T-helper 2 cell treated with Interferon-gamma antibody and Interleukin-4, amounts not matched to agents 5 μg/mL and 100 μg/mL, for 36 hours (primary cell): ENCODE results near the gene COL6A5.
"Not testable (repeated sequence)": the region's sequence is repeated elsewhere in the genome, so short reads cannot be mapped to it uniquely, and the experiment has no call there.

ENCODE experiments used
- DNase-seq: peaks from one replicate; pipeline ENCODE4 v3.0.0; 2021; ENCODE audit warnings: low spot score
- H3K27ac Mint-ChIP-seq: one replicate; pipeline ENCODE4 v1.8.0; 2021; ENCODE audit warnings: mild to moderate bottlenecking, mixed read lengths
- H3K27me3 Mint-ChIP-seq: one replicate; pipeline ENCODE4 v1.8.0; 2021; ENCODE audit warnings: low read depth, mixed read lengths
- H3K36me3 Mint-ChIP-seq: one replicate; pipeline ENCODE4 v1.8.0; 2021; ENCODE audit warnings: low read depth, mixed read lengths
- H3K4me1 Mint-ChIP-seq: one replicate; pipeline ENCODE4 v1.8.0; 2021; ENCODE audit warnings: low read depth, mixed read lengths
- H3K4me3 Mint-ChIP-seq: one replicate; pipeline ENCODE4 v1.8.0; 2022; ENCODE audit warnings: mild to moderate bottlenecking, moderate library complexity, mixed read lengths
- H3K9me3 Mint-ChIP-seq: one replicate; pipeline ENCODE4 v1.8.0; 2021; ENCODE audit warnings: mixed read lengths

The COL6A5 gene

GRCh38 chr3:130442284-130442683 is 96.8 kb downstream of the COL6A5 start:
- no peaks in the 10 kb centered on the region for H3K9me3 Mint-ChIP-seq
- H3K4me1 Mint-ChIP-seq, result no peaks in the 10 kb centered on the region
- no peaks in the 10 kb centered on the region for H3K27me3 Mint-ChIP-seq
- no peak for DNase-seq
- no peaks in the 10 kb centered on the region for H3K36me3 Mint-ChIP-seq
- no peak overlapping the region for H3K4me3 Mint-ChIP-seq
- H3K27ac Mint-ChIP-seq, result no peak overlapping the region

DNA sequence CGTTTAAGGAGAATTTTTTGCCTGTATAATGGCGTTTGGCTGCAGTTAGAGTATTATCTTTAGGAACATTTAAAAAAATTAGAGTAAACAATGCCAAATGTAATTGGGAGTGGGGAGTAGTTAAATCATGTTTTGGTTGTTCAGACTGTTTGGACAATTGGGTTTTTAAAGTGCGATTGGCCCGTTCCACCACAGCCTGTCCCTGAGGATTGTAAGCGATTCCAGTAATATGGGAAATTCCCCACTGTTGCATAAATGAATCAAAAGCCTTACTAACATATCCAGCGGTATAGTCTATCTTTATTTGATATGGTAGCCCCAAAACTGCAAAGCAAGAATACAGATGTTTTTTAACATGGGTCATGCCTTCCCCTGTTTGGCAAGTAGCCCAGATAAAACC is 101.4 kb downstream of the COL6A5 start:
- not testable (repeated sequence) for DNase-seq, H3K9me3 Mint-ChIP-seq, H3K36me3 Mint-ChIP-seq, H3K4me3 Mint-ChIP-seq, H3K27me3 Mint-ChIP-seq, H3K27ac Mint-ChIP-seq, H3K4me1 Mint-ChIP-seq

DNA sequence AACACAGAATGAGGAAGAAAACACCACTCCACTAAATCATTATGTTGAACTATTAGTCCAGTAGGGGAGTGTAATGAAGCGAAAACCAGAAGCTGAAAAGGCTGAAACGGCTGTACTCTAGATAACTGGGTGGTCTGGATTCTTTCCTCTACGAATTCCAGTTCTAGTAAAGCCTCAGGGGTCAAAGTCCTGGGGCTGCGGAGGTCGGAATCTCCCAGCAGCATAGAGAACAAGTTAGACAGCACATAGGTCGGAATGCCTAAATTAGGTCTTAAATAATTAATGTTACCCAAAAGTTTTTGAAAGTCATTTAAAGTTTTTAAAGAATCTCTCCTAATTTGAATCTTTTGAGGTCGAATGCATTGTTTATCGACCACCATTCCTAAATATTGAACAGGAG is 102.7 kb downstream of the COL6A5 start:
- H3K4me3 Mint-ChIP-seq, H3K36me3 Mint-ChIP-seq, H3K27me3 Mint-ChIP-seq, H3K4me1 Mint-ChIP-seq, H3K9me3 Mint-ChIP-seq, DNase-seq, H3K27ac Mint-ChIP-seq: not testable (repeated sequence)

GRCh38 chr3:130456540-130456939 is 111.1 kb downstream of the COL6A5 start:
- Mint-ChIP-seq H3K4me3 (no peak overlapping the region), H3K9me3 (no peaks in the 10 kb centered on the region), H3K36me3 (no peaks in the 10 kb centered on the region), H3K4me1 (no peaks in the 10 kb centered on the region), H3K27me3 (peaks cover 4% of the 10 kb centered on the region), H3K27ac (no peak overlapping the region)
- no peak for DNase-seq

DNA sequence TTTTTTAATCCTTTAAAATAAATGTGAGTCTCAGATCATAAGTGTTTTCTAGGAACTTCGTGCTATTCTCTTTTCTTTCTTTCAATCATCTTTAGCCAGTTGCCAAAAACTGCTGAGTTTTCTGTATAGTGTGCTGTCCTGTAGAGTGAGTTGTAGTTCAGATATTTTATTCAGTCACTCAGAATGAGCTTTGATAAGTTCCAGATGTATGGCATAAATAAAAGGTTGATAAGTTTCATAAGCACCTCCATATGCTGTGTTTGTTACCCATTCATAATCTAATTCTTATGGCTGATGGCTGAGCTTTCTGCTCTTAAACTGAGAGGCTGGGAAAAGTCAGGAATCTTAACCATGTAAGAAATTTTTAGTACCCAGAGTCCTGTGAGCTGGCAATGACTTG is 112.2 kb downstream of the COL6A5 start:
- Mint-ChIP-seq H3K27me3 (peaks cover 4% of the 10 kb centered on the region), H3K4me1 (no peaks in the 10 kb centered on the region)

DNA sequence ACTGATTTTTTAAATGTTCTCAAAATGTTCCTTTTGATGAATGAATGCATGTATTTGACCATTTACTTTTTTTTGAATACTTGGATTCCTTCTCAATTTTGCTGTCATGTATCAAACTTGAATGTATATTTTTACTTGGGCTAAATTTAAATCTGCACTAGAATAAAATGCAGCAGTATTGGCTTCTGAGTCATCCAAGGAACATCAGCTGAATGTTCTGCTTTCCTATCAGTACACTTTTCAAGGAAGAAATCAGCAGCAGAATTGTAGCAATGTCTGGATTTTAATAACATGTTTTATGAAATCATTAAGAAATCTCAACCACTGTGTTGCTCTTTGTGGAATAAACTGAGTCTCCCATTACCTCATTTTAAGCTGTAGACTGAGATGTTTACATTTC is 114.5 kb downstream of the COL6A5 start:
- Mint-ChIP-seq H3K27me3 (peaks cover 4% of the 10 kb centered on the region), H3K9me3 (no peaks in the 10 kb centered on the region), H3K27ac (no peak overlapping the region), H3K4me1 (no peaks in the 10 kb centered on the region), H3K4me3 (no peak overlapping the region), H3K36me3 (no peaks in the 10 kb centered on the region)
- no peak for DNase-seq

More for the DNA sequence above, 112.2 kb downstream of the COL6A5 start:
- Mint-ChIP-seq H3K9me3 (no peaks in the 10 kb centered on the region), H3K36me3 (no peaks in the 10 kb centered on the region), H3K4me3 (no peak overlapping the region), H3K27ac (no peak overlapping the region)
- DNase-seq, result no peak

DNA sequence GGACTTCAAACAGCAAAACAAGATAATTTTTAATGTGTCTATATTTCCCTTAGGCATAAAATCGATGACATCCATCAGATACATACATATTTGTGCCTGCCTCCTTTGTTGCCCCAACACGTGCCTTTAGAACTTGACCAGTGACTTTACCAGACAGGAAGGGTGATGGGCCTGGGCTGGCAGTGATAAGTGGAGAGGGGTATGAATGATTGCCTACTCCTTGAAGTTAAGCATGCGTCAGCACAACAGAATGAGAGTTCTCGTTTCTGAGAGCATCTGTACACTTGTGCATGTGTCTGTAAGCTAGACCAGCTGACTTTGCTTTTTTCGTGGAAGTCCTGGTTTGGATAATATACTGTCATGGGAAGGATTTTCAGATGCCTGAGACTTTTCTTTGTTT is 116.6 kb downstream of the COL6A5 start:
- Mint-ChIP-seq H3K36me3 (no peaks in the 10 kb centered on the region), H3K4me1 (no peaks in the 10 kb centered on the region), H3K27me3 (peaks cover 4% of the 10 kb centered on the region), H3K27ac (no peak overlapping the region), H3K4me3 (no peak overlapping the region), H3K9me3 (no peaks in the 10 kb centered on the region)
- no peak for DNase-seq

DNA sequence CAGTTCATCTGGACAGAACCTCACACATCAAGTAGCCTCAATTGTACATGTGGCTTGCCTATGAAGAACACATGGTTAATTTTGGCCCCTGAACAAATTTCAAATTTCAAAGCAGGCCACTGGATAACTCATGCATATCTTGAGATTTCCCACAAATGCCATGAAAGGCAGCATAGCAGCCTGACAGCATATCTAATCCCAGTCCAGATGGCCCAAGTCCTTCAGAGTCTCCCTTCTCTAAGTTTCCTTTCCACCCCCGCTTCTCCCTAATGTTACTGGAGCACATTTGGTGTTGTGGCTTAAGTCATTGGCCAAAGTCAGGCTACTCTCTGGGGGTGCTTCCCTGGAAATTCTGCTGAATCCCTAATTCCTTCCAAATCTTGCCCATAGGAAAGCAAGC is 117.7 kb downstream of the COL6A5 start:
- Mint-ChIP-seq H3K27ac (no peak overlapping the region), H3K36me3 (no peaks in the 10 kb centered on the region), H3K4me3 (no peak overlapping the region), H3K4me1 (no peaks in the 10 kb centered on the region), H3K27me3 (peaks cover 2% of the 10 kb centered on the region), H3K9me3 (no peaks in the 10 kb centered on the region)
- DNase-seq, result no peak

GRCh38 chr3:130465521-130465920 is 120.0 kb downstream of the COL6A5 start:
- Mint-ChIP-seq H3K27me3 (peaks cover 2% of the 10 kb centered on the region), H3K4me1 (no peaks in the 10 kb centered on the region), H3K27ac (no peak overlapping the region), H3K9me3 (no peaks in the 10 kb centered on the region), H3K36me3 (no peaks in the 10 kb centered on the region), H3K4me3 (no peak overlapping the region)
- no peak for DNase-seq

DNA sequence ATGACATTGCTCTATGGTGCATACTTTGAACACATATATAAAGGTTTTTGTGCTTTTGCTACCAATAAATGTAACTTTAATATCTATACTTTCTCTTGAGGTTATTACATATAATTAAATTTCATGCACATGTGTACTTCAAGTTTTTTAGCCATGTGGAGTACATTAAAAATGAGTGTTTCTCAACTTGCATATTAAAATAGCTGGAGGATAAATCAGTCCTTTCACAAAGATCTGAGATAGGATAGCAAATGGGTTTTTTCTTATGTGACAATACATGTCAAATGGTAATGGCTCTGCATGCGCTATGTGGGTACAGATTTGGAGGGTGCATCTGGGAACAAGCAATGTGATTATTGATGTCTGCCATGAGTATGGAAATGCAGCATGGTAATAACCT is 122.8 kb downstream of the COL6A5 start:
- no peak overlapping the region for H3K27ac Mint-ChIP-seq
- H3K36me3 Mint-ChIP-seq, result no peaks in the 10 kb centered on the region
- H3K4me1 Mint-ChIP-seq, result no peaks in the 10 kb centered on the region
- DNase-seq, result no peak
- H3K27me3 Mint-ChIP-seq, result peaks cover 8% of the 10 kb centered on the region
- H3K9me3 Mint-ChIP-seq, result no peaks in the 10 kb centered on the region
- no peak overlapping the region for H3K4me3 Mint-ChIP-seq

GRCh38 chr3:130470126-130470525 is 124.7 kb downstream of the COL6A5 start:
- Mint-ChIP-seq H3K4me3 (no peak overlapping the region), H3K4me1 (no peaks in the 10 kb centered on the region), H3K27ac (no peak overlapping the region), H3K36me3 (no peaks in the 10 kb centered on the region), H3K9me3 (no peaks in the 10 kb centered on the region), H3K27me3 (peaks cover 8% of the 10 kb centered on the region)
- DNase-seq, result no peak

DNA sequence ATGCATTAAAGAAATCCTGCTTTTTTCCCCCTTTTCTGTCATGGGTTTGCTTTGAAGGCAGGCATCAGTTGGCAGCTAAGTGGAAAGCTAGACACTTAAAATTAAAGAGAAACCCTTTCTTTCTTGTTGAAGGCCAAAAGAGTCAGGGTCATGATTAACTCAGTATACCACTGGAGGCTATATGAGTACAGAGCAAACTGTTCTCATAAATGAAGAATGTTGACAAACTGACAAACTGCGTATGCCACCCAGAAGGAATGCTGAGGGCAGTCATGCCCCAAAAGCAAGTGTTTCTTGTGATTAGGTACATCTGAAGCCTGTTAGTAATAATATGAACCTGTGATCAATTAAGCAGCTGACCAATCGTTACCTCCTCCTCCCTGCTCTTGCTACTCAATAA is 127.9 kb downstream of the COL6A5 start:
- no peaks in the 10 kb centered on the region for H3K9me3 Mint-ChIP-seq
- no peaks in the 10 kb centered on the region for H3K36me3 Mint-ChIP-seq
- H3K4me1 Mint-ChIP-seq, result no peaks in the 10 kb centered on the region
- no peak for DNase-seq
- H3K27me3 Mint-ChIP-seq, result peaks cover 5% of the 10 kb centered on the region
- H3K27ac Mint-ChIP-seq, result no peak overlapping the region
- H3K4me3 Mint-ChIP-seq, result no peak overlapping the region

- DNase-seq, result no peak
- no peaks in the 10 kb centered on the region for H3K36me3 Mint-ChIP-seq
- no peaks in the 10 kb centered on the region for H3K4me1 Mint-ChIP-seq
- H3K9me3 Mint-ChIP-seq, result no peaks in the 10 kb centered on the region
- H3K27me3 Mint-ChIP-seq, result no peaks in the 10 kb centered on the region
- no peak overlapping the region for H3K4me3 Mint-ChIP-seq
- no peak overlapping the region for H3K27ac Mint-ChIP-seq
Observed at GRCh38 chr3:130480736-130481135, 135.3 kb downstream of the COL6A5 start.

DNA sequence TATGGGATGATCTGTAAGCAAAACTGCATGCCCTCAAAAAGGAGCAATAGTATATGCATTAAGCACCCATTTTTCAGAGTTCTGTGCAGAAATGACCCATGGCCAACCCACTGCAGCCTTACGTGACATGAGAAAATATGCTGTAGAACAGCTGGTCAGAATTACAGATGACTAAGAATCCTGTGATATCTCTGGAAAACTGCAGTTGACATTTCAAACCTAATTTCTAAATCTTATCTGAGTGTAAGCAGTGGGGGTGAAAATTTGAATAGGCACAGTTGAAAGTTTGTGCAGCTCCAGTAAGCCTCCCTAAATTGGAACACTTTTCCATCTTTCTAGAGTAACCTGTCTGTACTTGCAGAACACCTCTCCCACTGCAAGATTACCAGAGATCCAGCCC is 142.8 kb downstream of the COL6A5 start:
- Mint-ChIP-seq H3K9me3 (no peaks in the 10 kb centered on the region), H3K4me1 (no peaks in the 10 kb centered on the region), H3K36me3 (no peaks in the 10 kb centered on the region), H3K27ac (no peak overlapping the region), H3K27me3 (no peaks in the 10 kb centered on the region), H3K4me3 (no peak overlapping the region)
- no peak for DNase-seq

DNA sequence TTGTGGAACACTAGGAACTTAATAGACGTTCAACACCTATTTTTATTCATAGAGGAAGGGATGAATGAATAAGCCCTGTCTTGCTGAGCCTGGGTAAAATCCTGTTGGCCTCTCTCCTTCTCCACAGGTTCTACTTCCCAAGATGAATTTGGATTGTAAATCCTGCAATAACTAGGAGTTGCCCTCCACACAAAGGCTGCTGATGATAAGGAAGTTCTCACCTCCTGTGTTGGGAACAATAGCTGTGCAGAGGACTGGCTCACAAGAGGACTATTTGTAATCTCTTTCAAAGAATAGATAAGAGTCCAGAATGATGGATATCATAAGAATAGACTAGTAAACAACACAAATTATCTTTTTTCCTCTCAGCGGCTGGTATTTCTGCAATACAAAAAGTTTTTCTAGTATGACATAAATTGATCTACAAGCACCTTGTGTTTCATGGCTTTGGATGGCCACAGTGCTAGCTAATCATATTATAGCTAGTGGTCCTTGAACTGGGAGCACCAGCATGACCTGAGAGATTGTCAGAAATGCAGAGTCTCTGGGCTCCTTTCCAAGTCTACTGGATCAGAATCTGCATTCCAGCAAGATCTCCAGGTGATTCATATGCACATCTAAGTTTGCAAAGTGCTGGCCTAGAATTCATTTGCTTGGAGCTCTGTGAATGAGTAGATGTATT is 143.4 kb downstream of the COL6A5 start:
- no peaks in the 10 kb centered on the region for H3K4me1 Mint-ChIP-seq
- no peak overlapping the region for H3K27ac Mint-ChIP-seq
- no peaks in the 10 kb centered on the region for H3K36me3 Mint-ChIP-seq
- no peaks in the 10 kb centered on the region for H3K9me3 Mint-ChIP-seq
- H3K4me3 Mint-ChIP-seq, result no peak overlapping the region
- no peak for DNase-seq
- H3K27me3 Mint-ChIP-seq, result no peaks in the 10 kb centered on the region
